ENCODE results near the gene ADCYAP1R1.

GRCh38 chr7:31105256-31105950 lies 53.3 kb downstream of the ADCYAP1R1 start:
- TF ChIP-seq, protein P1, sequence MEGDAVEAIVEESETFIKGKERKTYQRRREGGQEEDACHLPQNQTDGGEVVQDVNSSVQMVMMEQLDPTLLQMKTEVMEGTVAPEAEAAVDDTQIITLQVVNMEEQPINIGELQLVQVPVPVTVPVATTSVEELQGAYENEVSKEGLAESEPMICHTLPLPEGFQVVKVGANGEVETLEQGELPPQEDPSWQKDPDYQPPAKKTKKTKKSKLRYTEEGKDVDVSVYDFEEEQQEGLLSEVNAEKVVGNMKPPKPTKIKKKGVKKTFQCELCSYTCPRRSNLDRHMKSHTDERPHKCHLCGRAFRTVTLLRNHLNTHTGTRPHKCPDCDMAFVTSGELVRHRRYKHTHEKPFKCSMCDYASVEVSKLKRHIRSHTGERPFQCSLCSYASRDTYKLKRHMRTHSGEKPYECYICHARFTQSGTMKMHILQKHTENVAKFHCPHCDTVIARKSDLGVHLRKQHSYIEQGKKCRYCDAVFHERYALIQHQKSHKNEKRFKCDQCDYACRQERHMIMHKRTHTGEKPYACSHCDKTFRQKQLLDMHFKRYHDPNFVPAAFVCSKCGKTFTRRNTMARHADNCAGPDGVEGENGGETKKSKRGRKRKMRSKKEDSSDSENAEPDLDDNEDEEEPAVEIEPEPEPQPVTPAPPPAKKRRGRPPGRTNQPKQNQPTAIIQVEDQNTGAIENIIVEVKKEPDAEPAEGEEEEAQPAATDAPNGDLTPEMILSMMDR (IDR thresholded peaks at IDR 0.05), result no peak
- TF ChIP-seq POLR2A (IDR thresholded peaks at IDR 0.05) (no peak), POLR2AphosphoS5 (IDR thresholded peaks at IDR 0.05) (no peak), EP300 (IDR thresholded peaks at IDR 0.05) (no peak)

All from gastroesophageal sphincter (tissue), 3 donors.